Measurements from ENCODE around the gene ERC2.

DNA sequence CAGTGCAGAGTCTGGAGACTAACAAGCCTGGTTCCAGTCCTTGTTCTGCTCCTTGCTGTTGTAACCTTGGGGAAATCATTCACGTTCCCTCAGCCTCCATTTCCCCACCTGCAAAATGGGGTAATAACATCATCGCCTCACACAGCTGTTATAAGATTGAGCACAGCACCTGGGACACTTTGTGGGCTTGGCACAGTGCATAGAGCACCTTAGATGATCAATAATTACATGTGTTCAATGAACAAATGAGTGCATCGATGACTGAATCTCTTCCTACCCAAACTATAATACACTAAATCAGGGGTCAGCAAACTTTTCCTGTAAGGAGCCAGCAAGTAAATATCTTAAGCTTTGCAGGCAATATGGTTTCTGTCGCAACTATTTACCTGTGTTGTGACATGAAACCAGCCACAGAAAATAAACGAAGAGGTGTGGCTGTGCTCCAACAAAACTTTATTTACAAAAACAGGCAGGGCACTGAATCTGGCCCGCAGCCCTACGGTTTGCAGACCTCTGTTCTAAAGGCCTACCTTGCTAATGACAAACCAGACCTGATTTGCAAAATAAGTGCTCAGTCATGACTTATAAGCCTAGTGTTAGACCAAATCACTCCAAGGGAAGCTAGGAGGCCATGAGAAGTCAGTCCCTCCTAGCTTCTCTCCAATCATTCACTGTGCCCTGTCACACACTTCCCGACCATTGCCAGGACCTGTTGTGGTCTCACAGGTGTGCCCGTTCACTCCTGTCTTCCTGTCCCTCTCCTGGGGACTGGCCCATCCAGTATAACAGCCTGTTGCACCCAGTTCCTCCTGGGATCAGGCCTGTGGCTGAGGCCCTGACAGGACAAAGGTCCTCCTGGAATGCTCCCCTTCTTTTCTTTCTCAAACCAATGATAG, 831.7 kb downstream of the ERC2 start:
- TF ChIP-seq, protein P1, sequence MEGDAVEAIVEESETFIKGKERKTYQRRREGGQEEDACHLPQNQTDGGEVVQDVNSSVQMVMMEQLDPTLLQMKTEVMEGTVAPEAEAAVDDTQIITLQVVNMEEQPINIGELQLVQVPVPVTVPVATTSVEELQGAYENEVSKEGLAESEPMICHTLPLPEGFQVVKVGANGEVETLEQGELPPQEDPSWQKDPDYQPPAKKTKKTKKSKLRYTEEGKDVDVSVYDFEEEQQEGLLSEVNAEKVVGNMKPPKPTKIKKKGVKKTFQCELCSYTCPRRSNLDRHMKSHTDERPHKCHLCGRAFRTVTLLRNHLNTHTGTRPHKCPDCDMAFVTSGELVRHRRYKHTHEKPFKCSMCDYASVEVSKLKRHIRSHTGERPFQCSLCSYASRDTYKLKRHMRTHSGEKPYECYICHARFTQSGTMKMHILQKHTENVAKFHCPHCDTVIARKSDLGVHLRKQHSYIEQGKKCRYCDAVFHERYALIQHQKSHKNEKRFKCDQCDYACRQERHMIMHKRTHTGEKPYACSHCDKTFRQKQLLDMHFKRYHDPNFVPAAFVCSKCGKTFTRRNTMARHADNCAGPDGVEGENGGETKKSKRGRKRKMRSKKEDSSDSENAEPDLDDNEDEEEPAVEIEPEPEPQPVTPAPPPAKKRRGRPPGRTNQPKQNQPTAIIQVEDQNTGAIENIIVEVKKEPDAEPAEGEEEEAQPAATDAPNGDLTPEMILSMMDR (IDR thresholded peaks at IDR 0.05), result no peak
- TF ChIP-seq POLR2A (IDR thresholded peaks at IDR 0.05) (no peak), EP300 (IDR thresholded peaks at IDR 0.05) (no peak)

Measured in upper lobe of left lung (tissue), 4 donors.